HG03469 (cell line): ENCODE data around the gene NCS1.

Experiments
- ATAC-seq: cut with Tn5 transposase; IDR thresholded peaks from one replicate; pipeline ENCODE4 v1.9.1; 2021; ENCODE audit warnings: mild to moderate bottlenecking, moderate library complexity, moderate number of reproducible peaks; ENCODE audit not compliant: unreplicated experiment

Gene NCS1

GRCh38 chr9:130211548-130212226 is 39.5 kb downstream of the NCS1 start:
- ATAC-seq: no peak

- no peak for ATAC-seq
These were observed 40.5 kb downstream of the NCS1 start for GRCh38 chr9:130212543-130213297.

- no peak for ATAC-seq
These were observed 41.9 kb downstream of the NCS1 start for GRCh38 chr9:130213911-130214761.

- ATAC-seq: no peak
These were observed 42.7 kb downstream of the NCS1 start for GRCh38 chr9:130214776-130215340.

GRCh38 chr9:130215341-130216119 is 43.3 kb downstream of the NCS1 start:
- ATAC-seq: no peak

- no peak for ATAC-seq
These were observed 45.6 kb downstream of the NCS1 start for GRCh38 chr9:130217838-130218237.

GRCh38 chr9:130219661-130220096 is 47.5 kb downstream of the NCS1 start:
- ATAC-seq: no peak

GRCh38 chr9:130220352-130220751 is 48.1 kb downstream of the NCS1 start:
- ATAC-seq: no peak

- no peak for ATAC-seq
These were observed 50.6 kb downstream of the NCS1 start for GRCh38 chr9:130222833-130223232.

GRCh38 chr9:130225071-130225470 is 52.9 kb downstream of the NCS1 start:
- ATAC-seq: no peak

- no peak for ATAC-seq
These were observed 53.4 kb downstream of the NCS1 start for GRCh38 chr9:130225586-130225985.

- ATAC-seq: no peak
These were observed 53.9 kb downstream of the NCS1 start for GRCh38 chr9:130226112-130226511.

GRCh38 chr9:130227833-130228232 is 55.6 kb downstream of the NCS1 start:
- no peak for ATAC-seq

- no peak for ATAC-seq
These were observed 57.6 kb downstream of the NCS1 start for GRCh38 chr9:130229759-130230158.

GRCh38 chr9:130230631-130231030 is 58.4 kb downstream of the NCS1 start:
- no peak for ATAC-seq

- ATAC-seq: no peak
These were observed 60.8 kb downstream of the NCS1 start for GRCh38 chr9:130232899-130233586.

- ATAC-seq: no peak
These were observed 61.4 kb downstream of the NCS1 start for GRCh38 chr9:130233587-130233945.

GRCh38 chr9:130234340-130235260 is 62.4 kb downstream of the NCS1 start:
- no peak for ATAC-seq
